GM12878 (cell line): ENCODE measurements around the gene FGD3. TPM values are rescaled to one million over a fixed set of nuclear protein-coding genes. Genes with fewer than 3 reads are reported as not detected.

Experiments used
- ATAC-seq: fragments of 200-7000 bp; cut with Tn5 transposase; 3 replicates; pipeline ENCODE4 v1.9.1; 2020; ENCODE audit warnings: mild to moderate bottlenecking, moderate library complexity
- BruUV-seq: library from RNA; stranded (reverse); fragments of 400-500 nt; replicated peaks from 2 replicates; lab custom pipeline; 2021; lab: Mats Ljungman, UMichigan
- CTCF ChIA-PET: fragments of 300-600 bp; sonication (Branson Sonifier 250); formaldehyde crosslinking; extraction: SDS; loops from one replicate; lab custom pipeline; 2021; ENCODE audit warnings: inconsistent platforms; lab: Yijun Ruan, JAX
- POLR2A ChIA-PET: fragments of 350-600 bp; formaldehyde crosslinking; extraction: SDS; loops from one replicate; lab custom pipeline; 2021; ENCODE audit warnings: inconsistent platforms; lab: Charles Lee
- RAD21 ChIA-PET: fragments of 300-600 bp; sonication (Branson Sonifier 250); formaldehyde crosslinking; loops from one replicate; lab custom pipeline; 2023; ENCODE audit warnings: antibody characterized with exemption; ENCODE audit not compliant: unreplicated experiment; lab: Charles Lee
- SMC1A ChIA-PET: fragments of 300-600 bp; sonication (Branson Sonifier 250); formaldehyde crosslinking; loops from one replicate; lab custom pipeline; 2023; ENCODE audit not compliant: unreplicated experiment, uncharacterized antibody; lab: Charles Lee
- DNase-seq: peaks from one replicate; pipeline ENCODE4 v3.0.0-alpha.2; 2011; ENCODE audit warnings: low read depth, low spot score
- FAIRE-seq: peaks from 3 replicates; lab custom pipeline; 2011; peaks lifted over from hg19 to GRCh38; lab: Jason Lieb, UNC
- H2AFZ ChIP-seq: 2 replicates; pipeline ENCODE4 v1.6.0; 2011; ENCODE audit warnings: low read depth, low read length, control low read depth; ENCODE audit not compliant: control insufficient read depth
- H3K27ac ChIP-seq: 2 replicates; pipeline ENCODE4 v1.5.1; 2011; ENCODE audit warnings: control low read depth; ENCODE audit not compliant: control insufficient read depth, insufficient read depth
- H3K27me3 ChIP-seq, 2 experiments: replicated peaks in 1 of 2; 2 replicates each; pipeline versions ENCODE4 v1.6.0 to v1.6.1; 2011; ENCODE audit warnings: low read length in 1 of 2; ENCODE audit not compliant: control insufficient read depth in 2 of 2, insufficient read depth in 2 of 2
- H3K36me3 ChIP-seq, 2 experiments: 2 replicates each; pipeline ENCODE4 v1.5.1; 2011; ENCODE audit warnings: low read length in 1 of 2; ENCODE audit not compliant: control insufficient read depth in 2 of 2, insufficient read depth in 2 of 2
- H3K4me1 ChIP-seq: 2 replicates; pipeline ENCODE4 v1.6.1; 2011; ENCODE audit warnings: mild to moderate bottlenecking, low read length, moderate library complexity, mixed read lengths; ENCODE audit not compliant: control insufficient read depth, insufficient read depth
- H3K4me2 ChIP-seq: 2 replicates; pipeline ENCODE4 v1.6.0; 2011; ENCODE audit warnings: control low read depth; ENCODE audit not compliant: control insufficient read depth, insufficient read depth
- H3K4me3 ChIP-seq: fragments of 200-600 bp; sonication (generic); 2 replicates; pipeline ENCODE4 v1.5.1; 2016
- H3K79me2 ChIP-seq: 2 replicates; pipeline ENCODE4 v1.6.0; 2011; ENCODE audit warnings: low read length; ENCODE audit not compliant: control insufficient read depth, insufficient read depth
- H3K9ac ChIP-seq: 2 replicates; pipeline ENCODE4 v1.8.0; 2011; ENCODE audit warnings: low read length, control low read depth, mixed read lengths; ENCODE audit not compliant: control insufficient read depth, insufficient read depth
- H3K9me3 ChIP-seq: replicated peaks from 3 replicates; pipeline ENCODE4 v1.5.1; 2011; ENCODE audit warnings: mild to moderate bottlenecking, low read length; ENCODE audit not compliant: control insufficient read depth, insufficient read depth
- H4K20me1 ChIP-seq: 2 replicates; pipeline ENCODE4 v1.6.0; 2011; ENCODE audit not compliant: control insufficient read depth, insufficient read depth
- CEBPZ ChIP-seq: fragments of 150-350 bp; IDR thresholded peaks from 2 replicates; pipeline ENCODE4 v1.6.1; 2016; ENCODE audit warnings: low read depth, low read length
- CTCF ChIP-seq, 3 experiments: IDR thresholded peaks in 2 of 3; conservative IDR thresholded peaks in 1 of 3; 2 replicates each; pipeline ENCODE4 v1.5.1; 2011; ENCODE audit warnings: low read depth in 3 of 3, low read length in 3 of 3, mild to moderate bottlenecking in 3 of 3, control low read depth in 2 of 3, moderate library complexity in 2 of 3, inconsistent platforms in 1 of 3, mixed read lengths in 1 of 3; ENCODE audit not compliant: control insufficient read depth in 2 of 3, insufficient read depth in 1 of 3; ENCODE audit errors: extremely low read depth in 1 of 3
- ESRRA ChIP-seq: IDR thresholded peaks from 2 replicates; pipeline ENCODE4 v1.6.1; 2012; ENCODE audit warnings: mild to moderate bottlenecking, low read length, improper control_type of control experiment
- KLF5 ChIP-seq: fragments of 450-650 bp; IDR thresholded peaks from 2 replicates; pipeline ENCODE4 v1.6.1; 2014; ENCODE audit warnings: mild to moderate bottlenecking; ENCODE audit not compliant: partially characterized antibody
- RAD21 ChIP-seq: IDR thresholded peaks from 2 replicates; pipeline ENCODE4 v1.6.1; 2011; ENCODE audit warnings: mild to moderate bottlenecking, low read depth, low read length, moderate library complexity; ENCODE audit not compliant: insufficient read depth
- SMC3 ChIP-seq: IDR thresholded peaks from 2 replicates; pipeline ENCODE4 v1.6.1; 2011; ENCODE audit warnings: low read length, improper control_type of control experiment, borderline replicate concordance
- SP1 ChIP-seq: IDR thresholded peaks from one replicate; pipeline ENCODE4 v1.6.1; 2011; ENCODE audit warnings: low read depth, low read length
- WGBS: methylation state at CpG from one replicate; pipeline ENCODE4 v1.1.6; 2016; ENCODE audit warnings: low lambda C conversion rate; ENCODE audit not compliant: insufficient replicate concordance, insufficient coverage; ENCODE audit errors: missing lambda C conversion rate; 5-methylcytosine and 5-hydroxymethylcytosine counted together
- in situ Hi-C: fragments of 300-500 bp; cut with MboI; formaldehyde crosslinking; loops from 9 replicates; pipeline ENCODE4 v1.14.3; 2018; ENCODE audit warnings: mixed read lengths
- intact Hi-C: fragments of 100-400 bp; cut with micrococcal nuclease; formaldehyde crosslinking; loops from one replicate; pipeline ENCODE4 v1.14.2; 2022; ENCODE audit not compliant: unreplicated experiment
- polyA plus RNA-seq, 11 experiments: library from polyadenylated mRNA; depleted of rRNA in 4 of 11; unstranded in 6 of 11; stranded (reverse) in 5 of 11; fragments of >200 nt; fragmentation: Nextera tagmentation in 4 of 11; fragmentation: Illumina TruSeq in 1 of 11; extraction: Ambion mirVana in 4 of 11; extraction: Trizol in 1 of 11; gene quantifications; 1 replicate in 1 of 11; 2 replicates in 10 of 11; pipeline versions ENCODE4 v1.2.1 to v1.2.3, GENCODE V29; 2011 to 2016; ENCODE audit warnings: inconsistent platforms in 2 of 11, missing spikeins in 2 of 11, low read depth in 1 of 11
- total RNA-seq, 4 experiments: library from RNA; depleted of rRNA in 3 of 4; stranded (reverse); fragments of >200 nt in 3 of 4; fragmentation: Illumina TruSeq in 1 of 4; extraction: Trizol in 1 of 4; gene quantifications; 2 replicates each; pipeline versions ENCODE4 v1.2.1 to v1.2.3, GENCODE V29; 2013 to 2021

FGD3 gene
- total and polyA plus RNA-seq, 10 of the 15 experiments (the other 5 are each of a cell fraction or from before 2014, with no cell fraction given): 0.26 to 18.1 (median 12.4) TPM

GRCh38 chr9:92984976-92985375, 37.7 kb downstream of the FGD3 start:
- no peaks in the 10 kb centered on the region for H3K79me2 ChIP-seq
- no peaks in the 10 kb centered on the region for H3K4me1 ChIP-seq
- FAIRE-seq (no peak), ATAC-seq (no peak), DNase-seq (no peak)
- H3K9ac ChIP-seq: no peak overlapping the region
- H3K4me2 ChIP-seq: no peak overlapping the region
- SMC1A ChIA-PET: interaction anchor here (1.0 kb wide), 1 partner anchor 18 kb away, joined by 4 read pairs; no protein-coding TSS in a partner anchor
- H3K27me3 ChIP-seq: no peaks in the 10 kb centered on the region
- RAD21 ChIA-PET: no interaction called here
- TF ChIP-seq KLF5: no peak
- TF ChIP-seq SMC3: no peak
- TF ChIP-seq, all 136 proteins: peak for 0
- H3K27ac ChIP-seq: no peak overlapping the region
- H3K36me3 ChIP-seq: peaks cover 0 to 4% of the 10 kb centered on the region in 2 experiments; a peak in 3 of 4 replicates
- no peaks in the 10 kb centered on the region for H4K20me1 ChIP-seq
- no TSS peak for BruUV-seq
- intact Hi-C loops (no loop called here), in situ Hi-C loops (no loop called here)
- no peak overlapping the region for H2AFZ ChIP-seq
- H3K9me3 ChIP-seq: peaks cover 10% of the 10 kb centered on the region
- 81% methylated on average over 3 of the region's 3 CpGs for WGBS
- CTCF ChIA-PET: interaction anchor here (1.1 to 1.7 kb wide), 3 partner anchors 14 to 124 kb away, joined by 3 to 6 read pairs (median 3); no protein-coding TSS in a partner anchor
- POLR2A ChIA-PET: no interaction called here
- no peak overlapping the region for H3K4me3 ChIP-seq

GRCh38 chr9:92986176-92987119, 39.1 kb downstream of the FGD3 start:
- peak; percentile 64 for ATAC-seq
- RAD21 ChIA-PET: interaction anchor here (0.6 kb wide), 1 partner anchor 172 kb away, joined by 3 read pairs; no protein-coding TSS in a partner anchor
- no peak for DNase-seq
- Histone ChIP-seq H3K4me1 (no peaks in the 10 kb centered on the region), H3K9ac (no peak overlapping the region), H2AFZ (no peak overlapping the region), H3K27ac (no peak overlapping the region), H4K20me1 (no peaks in the 10 kb centered on the region), H3K4me2 (no peak overlapping the region), H3K79me2 (no peaks in the 10 kb centered on the region), H3K4me3 (no peak overlapping the region), H3K9me3 (peaks cover 10% of the 10 kb centered on the region), H3K27me3 (no peaks in the 10 kb centered on the region), H3K36me3 (peaks cover 0 to 4% of the 10 kb centered on the region in 2 experiments; a peak in 3 of 4 replicates)
- CTCF ChIA-PET: interaction anchor here (0.6 to 1.5 kb wide), 7 partner anchors 15 to 105 kb away, joined by 3 to 8 read pairs (median 3); no protein-coding TSS in a partner anchor
- 79% methylated on average over 6 of the region's 6 CpGs for WGBS
- SMC1A ChIA-PET: interaction anchor here (0.9 to 1.0 kb wide), 2 partner anchors 14 to 119 kb away, joined by 3 to 4 read pairs; no protein-coding TSS in a partner anchor
- intact Hi-C loops: no loop called here
- TSS peak; percentile 33 for BruUV-seq
- POLR2A ChIA-PET: interaction anchor here (0.6 to 1.1 kb wide), 2 partner anchors 13 to 21 kb away, joined by 3 to 6 read pairs; no protein-coding TSS in a partner anchor
- in situ Hi-C loops: no loop called here
- FAIRE-seq: no peak
- TF ChIP-seq CTCF (IDR thresholded peaks at IDR 0.05 in 2 of 3, conservative IDR thresholded peaks at IDR 0.05 in 1 of 3; ENCODE audit: control insufficient read depth in 2 of 3, extremely low read depth in 1 of 3, insufficient read depth in 1 of 3, low read depth in 3 of 3, low read length in 3 of 3): peak; percentile 27 to 66 (median 60)
- TF ChIP-seq CEBPZ: no peak
- TF ChIP-seq SMC3: peak; percentile 13; the same call in 1 of the 2 replicates
- peak; percentile 94; the same call in 1 of the 2 replicates for TF ChIP-seq ESRRA
- peak; percentile 40 for TF ChIP-seq RAD21
- no peak for TF ChIP-seq SP1
